OCI-M1 (cell line): ENCODE data around the gene PLPPR1.
"Not testable (repeated sequence)": the region's sequence is repeated elsewhere in the genome, so short reads cannot be mapped to it uniquely, and the experiment has no call there.

ENCODE experiments used
- DNase-seq: peaks from one replicate; lab custom pipeline; 2025; lab: John Stamatoyannopoulos, UW

Gene PLPPR1

GRCh38 chr9:101028346-101029314, at the start of gene PLPPR1:
PLPPR1 (plus strand) TSS chr9:101028727.
- DNase-seq: no peak

DNA sequence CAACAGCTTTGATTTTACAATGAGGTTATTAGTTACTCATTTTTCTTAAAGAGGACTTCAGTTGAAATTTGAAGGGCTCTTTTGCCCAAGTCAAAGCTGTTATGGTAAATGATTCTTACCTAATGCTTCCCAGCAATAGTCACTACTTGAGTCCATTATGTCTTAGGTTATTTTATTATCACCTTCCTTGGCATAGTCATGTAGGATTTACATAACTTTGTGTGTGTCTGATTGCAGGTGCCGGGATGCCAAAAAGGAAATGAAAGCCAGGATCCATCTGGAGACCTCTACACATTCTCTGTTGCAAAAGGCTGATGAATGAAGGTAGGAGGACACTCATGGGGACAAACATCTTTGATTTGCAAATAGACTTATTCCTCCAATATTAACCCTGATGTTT, 38.8 kb upstream of the PLPPR1 start:
- no peak for DNase-seq

DNA sequence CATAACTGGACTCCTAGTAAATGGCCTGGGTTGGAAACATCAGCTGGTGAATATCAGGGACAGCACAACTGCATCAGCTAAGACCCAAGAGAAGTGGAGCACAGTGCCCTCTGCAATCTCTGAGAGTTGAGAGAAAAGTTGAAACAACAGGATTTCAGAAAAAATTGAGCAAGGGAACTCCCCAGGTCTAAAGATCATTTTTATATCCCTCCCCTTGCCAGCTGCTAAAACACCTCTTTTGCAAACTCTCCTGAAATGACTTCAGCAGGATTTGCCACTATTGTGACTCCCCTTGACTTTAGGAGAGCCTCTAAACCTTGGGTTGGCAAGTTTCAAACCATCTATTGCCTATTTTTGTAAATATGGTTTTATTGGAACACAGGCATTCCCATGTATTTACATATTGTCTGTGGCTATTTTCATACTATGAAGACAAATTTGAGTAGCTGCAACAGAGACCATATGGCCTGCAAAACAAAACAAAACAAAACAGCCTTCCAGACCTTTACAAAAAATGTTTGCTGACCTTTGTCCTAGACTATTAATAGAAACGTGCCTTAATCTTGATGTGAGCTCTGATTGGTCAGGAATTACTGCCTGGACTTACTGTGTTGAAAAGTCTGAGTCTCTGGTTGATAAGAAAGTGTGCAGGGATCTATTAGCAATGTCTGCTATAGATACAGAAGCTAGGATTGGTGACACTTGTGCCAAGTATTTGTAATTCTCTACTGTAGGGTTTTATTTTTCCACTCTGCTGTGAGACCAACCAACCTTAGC, 37.7 kb upstream of the PLPPR1 start:
- DNase-seq: no peak

- no peak for DNase-seq
These were observed 35.9 kb upstream of the PLPPR1 start for GRCh38 chr9:100992632-100993031.

GRCh38 chr9:100999906-101000544, 28.5 kb upstream of the PLPPR1 start:
- DNase-seq: no peak

- no peak for DNase-seq
These were observed 23.3 kb upstream of the PLPPR1 start for GRCh38 chr9:101005246-101005645.

DNA sequence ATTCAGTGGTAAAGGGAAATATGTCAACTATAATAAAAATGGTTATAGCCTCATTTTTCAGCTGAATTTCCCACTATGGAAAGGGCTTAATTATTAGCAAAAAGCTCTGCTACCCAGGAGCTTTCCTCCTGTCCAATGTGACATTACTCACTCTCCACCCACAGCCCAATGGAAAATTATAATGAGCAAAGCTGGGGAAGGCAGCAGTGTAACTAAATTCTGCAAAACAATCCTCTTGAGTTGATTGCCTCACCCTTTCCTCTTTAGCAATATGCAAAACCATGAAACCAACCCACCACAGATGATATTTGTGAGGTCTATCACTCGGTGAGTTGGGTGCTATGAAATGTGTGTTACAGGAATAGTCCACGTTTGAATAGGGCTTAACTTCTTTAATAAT, 14.0 kb upstream of the PLPPR1 start:
- no peak for DNase-seq

- DNase-seq: no peak
These were observed 10.1 kb upstream of the PLPPR1 start for GRCh38 chr9:101018467-101018866.

DNA sequence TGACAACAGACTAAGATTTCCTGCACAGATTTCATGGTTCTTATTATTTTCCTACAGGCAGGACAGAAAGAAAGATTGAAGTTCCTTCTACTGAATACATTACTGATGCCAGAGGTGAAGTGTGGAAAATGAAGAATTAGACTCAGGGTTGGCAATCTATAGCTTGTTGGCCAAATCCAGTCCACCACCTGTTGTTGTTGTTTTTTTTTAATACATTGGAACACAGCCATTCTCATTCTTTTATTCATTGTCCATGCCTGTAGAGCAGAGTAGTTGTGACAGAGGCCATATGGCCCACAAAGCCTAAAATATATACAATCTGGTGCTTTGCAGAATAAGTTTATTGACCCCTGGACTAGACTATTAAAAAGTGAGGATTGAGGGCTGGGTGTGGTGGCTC, 5.8 kb upstream of the PLPPR1 start:
- DNase-seq: no peak

DNA sequence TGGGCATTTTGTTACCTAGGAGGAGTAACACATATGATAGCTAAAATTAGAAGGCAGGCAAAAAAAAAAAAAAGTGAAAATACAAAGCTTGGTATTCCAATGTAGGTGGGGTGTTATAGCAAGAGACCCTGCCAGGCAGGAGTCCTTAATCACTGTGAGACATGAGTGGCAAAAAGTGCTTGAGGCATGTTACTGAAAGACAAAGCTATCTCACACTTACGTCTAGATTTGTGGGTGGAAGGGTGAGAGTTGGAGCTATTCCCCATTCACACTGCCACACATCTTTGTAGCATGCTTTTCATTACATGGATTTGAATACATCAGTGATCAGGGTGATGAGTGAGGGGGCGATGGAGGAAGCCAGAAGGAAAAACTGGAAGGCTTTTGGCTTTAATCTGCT, 2.6 kb upstream of the PLPPR1 start:
- DNase-seq: no peak

DNA sequence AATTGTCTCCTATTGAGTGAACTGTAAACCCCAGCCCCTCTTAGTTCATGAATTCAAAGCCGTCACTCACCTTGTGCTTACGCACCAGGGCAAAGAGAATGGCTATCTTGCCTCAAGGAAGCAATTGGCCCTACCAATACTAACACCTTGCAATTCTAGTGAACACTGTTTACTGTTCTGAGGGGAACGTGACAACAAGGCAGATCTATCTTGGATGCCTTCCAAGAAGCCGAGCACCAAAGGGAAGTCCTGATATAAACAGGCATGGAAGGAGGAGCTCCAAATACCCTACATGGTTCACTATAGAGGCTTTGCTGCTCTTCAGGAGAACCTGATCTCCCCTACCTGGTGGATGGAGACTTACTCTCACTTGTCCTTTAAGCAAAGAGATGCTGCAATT, 1.7 kb upstream of the PLPPR1 start:
- peak; percentile 37 for DNase-seq

GRCh38 chr9:101027236-101027635, 1.3 kb upstream of the PLPPR1 start:
- DNase-seq: no peak

DNA sequence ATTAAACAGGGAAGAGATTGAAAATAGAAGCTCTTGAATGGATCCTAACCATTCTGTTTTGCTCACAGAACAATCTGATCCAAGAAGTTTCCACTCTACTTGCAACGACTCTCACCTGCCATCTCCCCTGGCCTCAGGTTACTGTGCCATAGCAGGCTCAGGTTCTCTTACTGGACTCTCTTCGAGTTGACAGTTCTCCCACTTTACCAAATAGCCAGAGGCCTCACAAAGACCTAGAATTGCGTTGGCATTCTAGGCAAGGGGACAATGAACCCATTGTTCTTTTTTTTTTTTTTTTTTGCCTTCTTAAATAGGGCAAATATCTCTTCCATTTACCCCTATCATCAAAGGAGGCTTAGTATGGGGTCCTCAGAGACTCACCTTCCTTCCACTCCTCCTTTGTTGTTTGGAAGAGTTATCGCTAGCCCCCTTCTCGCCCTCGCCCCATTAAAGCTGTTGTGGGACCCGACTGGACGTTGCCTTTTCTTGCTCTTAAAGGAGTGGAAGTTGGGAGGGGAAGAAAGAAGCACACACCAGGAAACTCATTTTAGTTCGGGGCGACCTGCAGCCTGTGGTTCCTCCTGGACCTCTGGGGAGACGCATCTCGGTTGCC, 688 bp upstream of the PLPPR1 start:
- DNase-seq: no peak

DNA sequence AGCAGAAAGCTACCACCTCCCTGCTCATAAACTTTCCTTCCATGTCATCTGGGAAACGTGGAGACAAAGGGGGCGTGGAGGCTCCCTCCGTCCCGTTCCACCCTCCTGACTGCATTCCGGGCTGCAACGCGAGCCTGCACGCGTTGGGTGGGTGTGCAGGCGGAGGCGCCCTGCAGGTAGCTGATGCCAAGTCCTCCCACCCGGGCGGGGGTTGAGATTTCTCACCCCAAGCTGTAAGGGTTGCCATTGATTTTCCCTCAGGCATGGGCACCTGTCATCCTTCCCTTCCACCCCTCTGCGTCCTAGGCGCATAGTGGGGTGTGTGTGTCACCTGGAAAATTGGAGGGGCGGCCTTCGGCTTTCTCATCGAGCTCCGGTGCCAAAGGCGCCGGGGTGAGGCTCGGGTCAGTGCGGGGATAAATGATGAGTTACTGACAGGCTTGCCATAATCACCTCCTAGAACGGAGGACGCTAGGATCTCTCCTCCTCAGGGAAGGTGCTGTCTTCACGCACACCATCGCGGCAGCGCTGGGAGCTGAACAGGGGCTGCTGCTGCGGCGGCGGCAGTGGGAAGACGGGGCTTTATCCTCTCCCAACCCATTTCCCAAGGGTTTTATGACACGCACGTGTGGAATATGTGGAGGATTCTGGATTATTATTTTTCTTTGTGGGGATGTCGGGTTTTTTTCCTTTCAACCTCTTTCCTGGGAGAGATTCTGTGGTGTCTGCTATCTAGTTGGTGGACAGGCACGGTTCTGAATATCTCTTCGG, 973 bp downstream of the PLPPR1 start:
- DNase-seq: no peak

DNA sequence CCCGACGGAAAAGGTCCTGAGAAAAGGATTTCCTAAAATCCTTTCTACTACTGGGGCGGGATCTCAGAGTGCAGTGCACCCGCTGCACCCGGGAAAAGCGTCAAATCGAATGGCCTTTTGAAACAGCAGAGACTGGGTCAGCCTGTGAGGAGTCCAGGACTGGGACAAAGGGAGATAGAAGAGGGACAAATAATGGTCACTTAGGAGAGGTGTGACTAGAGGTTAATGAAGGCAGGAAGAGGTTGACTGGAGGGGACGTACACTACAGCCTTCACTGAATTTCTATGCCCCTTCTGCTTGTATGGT, 1.5 kb downstream of the PLPPR1 start:
- no peak for DNase-seq

DNA sequence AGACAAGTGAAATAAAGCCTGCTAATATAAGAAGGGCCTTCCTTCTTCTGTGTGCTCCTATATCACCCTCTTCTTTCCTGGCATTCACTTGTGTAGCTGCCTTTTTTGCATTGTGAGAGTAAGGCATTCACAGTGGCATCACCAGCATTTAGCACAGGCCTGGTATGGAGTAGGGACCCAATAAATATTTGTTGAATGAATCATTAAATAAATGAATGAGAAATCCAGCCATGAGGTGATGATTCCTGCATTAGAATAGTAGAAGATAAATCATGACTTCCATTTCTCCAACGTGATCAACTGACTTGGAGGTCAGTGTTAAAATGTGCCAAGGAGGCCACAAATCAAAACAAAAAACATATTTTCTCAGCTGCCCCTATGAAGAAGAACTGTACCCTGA, 3.9 kb downstream of the PLPPR1 start:
- DNase-seq: no peak

DNA sequence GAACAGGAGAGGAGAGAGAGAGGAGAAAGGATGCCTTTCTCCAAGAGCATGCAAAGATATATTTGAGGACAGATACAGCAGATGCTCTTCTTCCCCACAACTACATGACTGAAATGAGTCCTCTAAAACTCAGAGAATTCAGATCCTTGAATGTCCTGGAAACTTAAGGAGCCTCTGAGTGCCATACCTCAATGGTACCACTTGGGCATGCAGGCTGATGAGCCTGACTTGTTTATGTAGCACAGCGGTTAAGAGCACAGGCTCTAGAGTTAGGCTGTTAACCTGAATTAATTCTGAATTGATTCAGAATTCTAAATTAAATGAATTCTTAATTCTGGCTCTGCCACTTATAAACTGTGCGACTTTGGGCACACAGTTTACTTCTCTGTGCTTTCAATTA, 5.7 kb downstream of the PLPPR1 start:
- DNase-seq: no peak

GRCh38 chr9:101035098-101035497, 6.6 kb downstream of the PLPPR1 start:
- no peak for DNase-seq

- no peak for DNase-seq
These were observed 8.9 kb downstream of the PLPPR1 start for GRCh38 chr9:101037430-101037829.

GRCh38 chr9:101038488-101038887, 10.0 kb downstream of the PLPPR1 start:
- no peak for DNase-seq

GRCh38 chr9:101039581-101039980, 11.1 kb downstream of the PLPPR1 start:
- not testable (repeated sequence) for DNase-seq
